HG03064 (cell line): ENCODE measurements around the gene EPB41L4A.
A peak's percentile ranks its signal among the peaks of the same experiment; 100 is the strongest.
"Not testable (repeated sequence)": the region's sequence is repeated elsewhere in the genome, so short reads cannot be mapped to it uniquely, and the experiment has no call there.

Experiments used
- ATAC-seq: cut with Tn5 transposase; IDR thresholded peaks from one replicate; pipeline ENCODE4 v1.9.1; 2021; ENCODE audit warnings: low read depth; ENCODE audit not compliant: unreplicated experiment

Gene EPB41L4A

GRCh38 chr5:112217843-112218579 is 201.1 kb downstream of the EPB41L4A start:
- ATAC-seq, result no peak

GRCh38 chr5:112216140-112216539 is 202.9 kb downstream of the EPB41L4A start:
- ATAC-seq, result no peak

DNA sequence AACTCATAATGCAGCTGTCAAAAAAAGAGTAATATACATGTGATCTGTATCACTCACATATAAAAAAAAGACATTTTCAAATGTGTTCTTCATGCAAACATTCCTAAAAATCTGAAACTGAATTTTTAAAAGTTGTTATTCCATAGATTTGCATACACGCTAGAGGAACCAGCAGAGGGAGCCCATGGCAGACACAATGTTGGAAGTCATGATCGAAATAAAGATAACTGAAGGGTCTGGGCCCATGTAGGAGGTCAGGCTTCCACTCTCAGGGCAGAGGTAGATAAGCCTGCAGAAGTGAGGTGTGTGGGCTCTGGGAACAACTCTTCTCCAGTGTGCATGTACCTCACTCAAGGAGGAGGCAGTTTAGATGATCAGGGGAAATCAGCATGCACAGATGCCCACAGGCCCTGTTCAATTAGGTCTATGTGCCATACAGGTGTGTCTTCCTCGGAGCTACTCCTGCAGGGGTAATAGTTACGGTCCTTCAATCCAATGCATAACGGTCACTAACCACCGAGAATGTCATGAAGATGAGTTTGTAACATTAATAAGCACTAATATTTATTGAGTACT is 208.6 kb downstream of the EPB41L4A start:
- ATAC-seq, result no peak

- no peak for ATAC-seq
Measured at GRCh38 chr5:112208699-112209615, 210.1 kb downstream of the EPB41L4A start.

GRCh38 chr5:112208195-112208594 is 210.9 kb downstream of the EPB41L4A start:
- ATAC-seq, result not testable (repeated sequence)

DNA sequence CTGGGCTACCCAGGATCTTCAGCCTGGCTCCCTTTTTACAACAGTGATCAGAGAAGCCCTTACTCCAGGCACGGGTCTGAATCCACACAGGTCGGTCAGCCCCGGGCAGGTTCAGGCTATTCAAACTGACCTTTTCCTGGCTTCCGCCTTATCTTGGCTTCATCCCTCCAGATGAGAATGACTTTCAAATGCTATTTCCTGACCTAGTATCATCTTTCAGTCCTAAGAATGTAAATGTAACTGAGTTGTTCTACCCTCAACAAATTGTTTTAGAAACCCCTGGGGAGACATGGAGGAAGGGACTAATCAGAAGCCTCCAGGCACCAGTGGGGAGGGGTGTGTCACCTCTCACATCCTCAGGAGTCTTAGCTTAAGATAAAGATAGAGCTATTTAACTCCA is 213.2 kb downstream of the EPB41L4A start:
- ATAC-seq, result no peak

DNA sequence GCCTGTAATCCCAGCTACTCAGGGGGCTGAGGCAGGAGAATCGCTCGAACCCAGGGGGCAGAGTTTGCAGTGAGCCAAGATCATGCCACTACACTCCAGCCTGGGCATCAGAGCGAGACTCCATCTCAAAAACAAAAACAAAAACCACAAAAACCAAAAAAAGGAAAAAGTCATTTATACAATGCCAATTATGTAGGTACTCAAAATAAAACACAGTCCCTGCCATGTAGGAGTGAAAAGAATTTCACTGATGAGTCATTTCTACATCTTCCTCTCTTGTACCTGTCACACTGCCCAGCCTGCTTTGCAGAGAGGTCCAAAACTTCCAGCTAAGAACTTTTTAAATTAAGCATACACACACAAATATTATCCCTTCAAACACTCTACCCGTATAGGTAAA is 215.8 kb downstream of the EPB41L4A start:
- ATAC-seq, result no peak

DNA sequence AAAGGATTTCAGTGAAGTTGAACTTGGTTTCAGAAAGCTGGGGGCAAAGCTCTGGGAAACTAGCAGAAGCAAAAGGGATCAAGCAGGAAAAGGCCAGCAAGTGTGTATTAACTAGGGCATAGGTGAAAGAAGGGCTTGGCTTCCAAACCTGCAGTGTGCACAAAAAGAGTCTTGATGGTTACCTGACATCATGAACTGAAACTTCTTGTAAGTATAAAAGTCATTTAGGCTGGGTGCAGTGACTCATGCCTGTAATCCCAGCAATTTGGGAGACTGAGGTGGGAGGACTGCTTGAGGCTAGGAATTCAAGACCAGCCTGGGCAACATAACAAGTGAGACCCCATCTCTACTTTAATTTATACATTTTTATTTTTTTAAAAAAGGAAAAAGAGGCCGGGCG is 216.4 kb downstream of the EPB41L4A start:
- no peak for ATAC-seq

GRCh38 chr5:112201141-112201540 is 217.9 kb downstream of the EPB41L4A start:
- no peak for ATAC-seq

- ATAC-seq, result no peak
Measured at GRCh38 chr5:112200131-112200530, 218.9 kb downstream of the EPB41L4A start.

GRCh38 chr5:112196584-112196983 is 222.5 kb downstream of the EPB41L4A start:
- no peak for ATAC-seq

- no peak for ATAC-seq
Measured at GRCh38 chr5:112195924-112196323, 223.2 kb downstream of the EPB41L4A start.

GRCh38 chr5:112192866-112193265 is 226.2 kb downstream of the EPB41L4A start:
- ATAC-seq, result no peak

DNA sequence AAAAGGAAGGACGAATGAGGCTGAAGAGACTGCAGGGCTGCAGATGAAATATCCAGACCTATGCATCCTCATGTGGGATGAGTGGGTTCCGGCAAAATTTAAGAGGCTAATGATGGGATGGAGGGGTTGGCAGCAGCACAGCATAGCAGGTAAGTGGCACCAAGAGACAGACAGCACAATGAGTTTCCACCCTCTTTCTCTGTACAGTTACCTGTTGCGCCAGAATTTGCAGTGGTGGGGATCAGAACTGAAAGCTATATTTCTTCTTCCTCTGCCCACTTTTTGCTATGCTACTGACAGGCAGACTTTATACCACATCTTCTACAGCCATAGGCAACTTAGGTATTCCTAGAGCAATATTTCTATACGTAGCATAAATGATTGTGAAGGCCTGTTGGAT is 227.0 kb downstream of the EPB41L4A start:
- no peak for ATAC-seq

- no peak for ATAC-seq
Measured at GRCh38 chr5:112189391-112189790, 229.7 kb downstream of the EPB41L4A start.

- ATAC-seq, result no peak
Measured at GRCh38 chr5:112186401-112186990, 232.6 kb downstream of the EPB41L4A start.

- ATAC-seq, result no peak
Measured at GRCh38 chr5:112183874-112184273, 235.2 kb downstream of the EPB41L4A start.

GRCh38 chr5:112183103-112183711 is 235.9 kb downstream of the EPB41L4A start:
- no peak for ATAC-seq

DNA sequence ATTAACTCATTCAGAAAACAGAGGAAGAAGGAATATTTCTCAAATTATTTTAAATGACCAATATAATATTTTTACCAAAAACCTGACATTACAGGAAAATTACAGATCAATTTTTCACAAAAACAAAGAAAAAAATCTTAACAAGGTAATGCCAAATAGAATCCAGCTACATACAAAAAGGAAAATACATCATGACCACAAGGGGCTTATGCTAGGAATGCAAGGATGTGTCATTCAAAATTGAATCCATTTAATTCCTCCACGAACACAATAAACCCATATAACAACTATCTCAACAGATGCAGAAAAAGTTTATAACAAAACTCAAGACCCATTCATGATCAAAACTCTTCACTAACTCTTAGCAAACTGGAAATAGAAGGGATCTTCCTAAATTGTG is 239.8 kb downstream of the EPB41L4A start:
- no peak for ATAC-seq

GRCh38 chr5:112174959-112175594 is 244.0 kb downstream of the EPB41L4A start:
- ATAC-seq, result peak; percentile 84
